GM19025 (cell line): ENCODE results near the gene SEL1L3.

Experiments
- ATAC-seq: cut with Tn5 transposase; IDR thresholded peaks from one replicate; pipeline ENCODE4 v1.9.1; 2021; ENCODE audit warnings: mild to moderate bottlenecking, low read depth, moderate library complexity; ENCODE audit not compliant: unreplicated experiment

SEL1L3 gene

GRCh38 chr4:25795566-25796454 lies 67.0 kb downstream of the SEL1L3 start:
- no peak for ATAC-seq

- no peak for ATAC-seq
Measured at GRCh38 chr4:25795091-25795490, 67.7 kb downstream of the SEL1L3 start.

GRCh38 chr4:25792876-25793275 lies 69.9 kb downstream of the SEL1L3 start:
- ATAC-seq, result no peak

DNA sequence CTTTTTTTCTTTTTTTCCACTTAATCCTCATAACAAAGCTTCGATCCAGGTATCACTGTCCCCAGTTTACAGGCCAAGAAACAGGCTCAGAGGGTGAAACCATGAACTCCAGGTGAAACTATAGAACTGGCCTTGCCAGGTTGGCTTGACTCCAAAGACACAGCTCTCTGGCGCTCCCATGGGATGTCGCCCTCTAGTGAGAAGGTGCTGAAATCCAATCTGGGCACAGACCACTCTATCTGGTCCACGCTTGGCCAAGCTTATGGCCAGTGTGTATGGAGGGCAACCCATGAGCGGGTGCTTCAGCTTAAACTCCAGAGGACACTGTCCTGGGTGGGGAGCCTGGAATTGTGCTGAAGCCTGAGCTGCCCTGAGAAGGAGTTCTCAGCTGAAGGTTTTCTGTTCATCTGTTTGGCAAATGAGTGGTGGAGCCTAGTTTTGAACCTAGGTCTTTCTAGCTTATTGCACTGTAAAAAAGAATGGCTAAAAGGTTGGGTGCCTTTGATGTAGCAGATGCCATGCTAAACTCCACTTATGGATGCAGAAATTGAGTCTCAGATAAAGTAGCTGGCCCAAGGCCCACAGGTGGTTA lies 70.5 kb downstream of the SEL1L3 start:
- ATAC-seq, result no peak

- ATAC-seq, result no peak
Measured at GRCh38 chr4:25790024-25790423, 72.8 kb downstream of the SEL1L3 start.

GRCh38 chr4:25788703-25789238 lies 74.0 kb downstream of the SEL1L3 start:
- ATAC-seq, result no peak

DNA sequence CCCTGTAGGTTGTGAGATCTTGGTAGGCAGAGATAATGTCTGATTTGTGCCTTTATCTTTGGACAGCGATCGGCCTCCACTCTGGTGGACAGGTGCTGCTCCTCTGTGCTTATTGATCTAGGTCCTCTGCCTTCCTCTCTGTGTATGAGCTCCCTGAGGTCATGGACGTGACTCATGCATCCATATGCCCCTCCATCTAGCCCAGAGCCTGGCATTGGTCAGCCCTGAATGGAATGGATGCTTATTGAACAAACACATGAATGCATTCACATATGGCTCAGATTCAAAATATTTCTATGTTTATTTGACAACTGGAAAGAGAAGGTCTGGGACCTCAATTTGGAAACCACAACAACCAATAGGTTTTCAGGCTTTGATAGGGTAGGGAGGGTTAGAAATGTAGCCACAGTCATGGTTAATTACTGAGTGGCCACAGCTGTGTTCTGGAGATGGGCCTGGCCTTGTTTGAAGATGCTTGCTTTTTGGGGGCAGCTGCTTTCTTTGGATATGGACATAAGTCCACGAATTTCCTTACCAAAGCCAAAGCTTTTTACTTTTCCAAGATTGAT lies 76.2 kb downstream of the SEL1L3 start:
- ATAC-seq, result no peak

GRCh38 chr4:25783943-25784342 lies 78.8 kb downstream of the SEL1L3 start:
- ATAC-seq, result no peak

- ATAC-seq, result no peak
Measured at GRCh38 chr4:25783126-25783525, 79.7 kb downstream of the SEL1L3 start.

DNA sequence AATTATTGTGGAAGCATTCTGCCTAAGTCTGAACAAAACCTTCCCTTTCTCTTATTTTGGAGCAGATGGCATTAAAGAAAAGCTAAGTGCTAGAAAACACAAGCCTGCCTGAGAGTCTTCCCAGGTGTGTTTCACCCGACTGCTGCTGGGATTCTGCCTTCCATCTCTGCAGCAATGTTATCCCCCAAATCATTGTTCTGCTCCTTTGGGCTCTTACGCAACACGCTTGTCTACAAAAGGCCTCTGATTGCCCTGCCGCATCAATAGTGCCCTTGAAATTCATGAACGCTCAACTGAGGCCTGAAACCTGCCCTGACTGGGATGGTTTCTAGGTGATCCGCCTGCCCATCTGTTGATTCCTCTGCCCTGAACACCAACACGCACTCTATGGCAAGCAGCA lies 80.3 kb downstream of the SEL1L3 start:
- no peak for ATAC-seq

DNA sequence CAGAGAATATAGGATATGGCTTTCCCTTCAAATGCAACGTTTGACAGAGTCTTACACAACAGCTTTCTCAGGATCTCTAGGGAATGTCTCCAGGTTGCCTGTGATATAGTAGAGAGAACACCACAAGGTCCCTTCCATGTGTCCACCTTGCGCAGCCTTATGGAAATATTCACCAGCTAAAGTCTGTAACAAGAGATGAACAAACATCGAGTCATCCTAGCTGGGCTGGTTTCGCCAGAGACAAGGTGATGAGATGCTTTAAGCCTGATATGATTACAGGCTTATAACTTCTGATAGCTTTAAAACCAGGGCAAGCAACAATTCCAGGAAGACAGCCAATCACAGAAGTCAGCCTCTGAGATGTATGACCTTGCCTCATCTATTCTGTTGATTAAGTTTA lies 83.8 kb downstream of the SEL1L3 start:
- ATAC-seq, result no peak

DNA sequence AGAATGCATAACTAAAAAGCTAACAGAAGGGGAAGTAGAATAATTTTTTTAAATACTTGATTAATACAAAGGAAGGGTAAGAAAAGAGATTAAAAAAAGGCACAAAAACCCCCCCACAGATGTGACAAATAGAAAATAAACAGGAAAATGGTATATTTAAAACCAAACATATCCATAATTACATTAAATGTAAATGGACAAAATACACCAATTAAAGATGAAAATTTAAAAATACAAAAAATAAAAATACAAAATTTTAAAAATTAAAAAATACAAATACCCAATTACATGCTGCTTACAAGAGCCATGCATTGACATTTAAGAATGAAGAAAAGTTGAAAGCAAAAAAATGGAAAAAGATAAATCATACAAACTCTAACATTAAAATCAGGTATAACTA lies 86.0 kb downstream of the SEL1L3 start:
- ATAC-seq, result no peak

DNA sequence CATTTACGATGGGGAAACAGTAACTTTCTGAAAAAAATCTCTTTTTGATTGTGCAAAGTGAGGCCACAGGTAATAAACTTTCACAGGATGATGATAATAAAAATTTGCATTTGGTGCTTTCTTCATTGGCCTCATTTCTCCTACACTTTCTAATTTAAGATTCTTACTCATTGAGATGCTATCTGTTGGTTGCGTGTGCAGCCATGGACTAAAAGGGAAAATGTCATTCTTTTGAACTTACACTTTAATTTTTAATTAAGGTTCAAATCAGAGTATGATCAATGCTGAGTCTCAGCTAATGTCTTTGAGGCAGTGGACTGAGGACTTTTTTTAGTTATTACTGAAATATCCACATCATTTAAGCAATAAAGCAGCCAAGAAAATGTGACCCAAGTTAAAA lies 87.6 kb downstream of the SEL1L3 start:
- no peak for ATAC-seq

- no peak for ATAC-seq
Measured at GRCh38 chr4:25773358-25773757, 89.4 kb downstream of the SEL1L3 start.

GRCh38 chr4:25771672-25772071 lies 91.1 kb downstream of the SEL1L3 start:
- no peak for ATAC-seq

- no peak for ATAC-seq
Measured at GRCh38 chr4:25770847-25771246, 91.9 kb downstream of the SEL1L3 start.

GRCh38 chr4:25769251-25769650 lies 93.5 kb downstream of the SEL1L3 start:
- ATAC-seq, result no peak

GRCh38 chr4:25767877-25768725 lies 94.7 kb downstream of the SEL1L3 start:
- ATAC-seq, result no peak

- ATAC-seq, result no peak
Measured at GRCh38 chr4:25760518-25761157, 102.2 kb downstream of the SEL1L3 start.

GRCh38 chr4:25760048-25760447 lies 102.7 kb downstream of the SEL1L3 start:
- ATAC-seq, result no peak
